Parathyroid adenoma (tissue), 2 donors: ENCODE data around the gene NPHP1.
"Not testable (repeated sequence)": the region's sequence is repeated elsewhere in the genome, so short reads cannot be mapped to it uniquely, and the experiment has no call there.

Experiments
- H2AFZ ChIP-seq: fragments of 300-600 bp; sonication (generic); one replicate; pipeline ENCODE4 v1.7.0; 2017; ENCODE audit warnings: antibody characterized with exemption, mild to moderate bottlenecking
- H3K27ac ChIP-seq: fragments of 300-600 bp; sonication (generic); one replicate; pipeline ENCODE4 v1.7.0; 2017
- H3K27me3 ChIP-seq: fragments of 300-600 bp; sonication (generic); one replicate; pipeline ENCODE4 v1.7.0; 2017; ENCODE audit warnings: low read length; ENCODE audit not compliant: control insufficient read depth, insufficient read depth
- H3K36me3 ChIP-seq: fragments of 300-600 bp; sonication (generic); one replicate; pipeline ENCODE4 v1.7.0; 2017; ENCODE audit warnings: low read length; ENCODE audit not compliant: control insufficient read depth, insufficient read depth
- H3K4me1 ChIP-seq: fragments of 300-600 bp; sonication (generic); one replicate; pipeline ENCODE4 v1.7.0; 2017; ENCODE audit warnings: control low read depth
- H3K4me2 ChIP-seq: fragments of 300-600 bp; sonication (generic); one replicate; pipeline ENCODE4 v1.7.0; 2017; ENCODE audit warnings: low read length
- H3K4me3 ChIP-seq: fragments of 300-600 bp; sonication (generic); one replicate; pipeline ENCODE4 v1.7.0; 2017; ENCODE audit warnings: low read depth, low read length
- H3K79me2 ChIP-seq: fragments of 300-600 bp; sonication (generic); one replicate; pipeline ENCODE4 v1.7.0; 2017; ENCODE audit warnings: control low read depth
- H3K9ac ChIP-seq: fragments of 300-600 bp; sonication (generic); one replicate; pipeline ENCODE4 v1.7.0; 2017; ENCODE audit warnings: mild to moderate bottlenecking
- H3K9me3 ChIP-seq: fragments of 300-600 bp; sonication (generic); one replicate; pipeline ENCODE4 v1.7.0; 2017; ENCODE audit warnings: low read length; ENCODE audit not compliant: control insufficient read depth
- CTCF ChIP-seq: fragments of 300-600 bp; sonication (generic); IDR thresholded peaks from one replicate; pipeline ENCODE4 v1.7.0; 2017; ENCODE audit warnings: antibody characterized with exemption, mild to moderate bottlenecking
- donor health status: primary hyperparathyroidism.

The NPHP1 gene

DNA sequence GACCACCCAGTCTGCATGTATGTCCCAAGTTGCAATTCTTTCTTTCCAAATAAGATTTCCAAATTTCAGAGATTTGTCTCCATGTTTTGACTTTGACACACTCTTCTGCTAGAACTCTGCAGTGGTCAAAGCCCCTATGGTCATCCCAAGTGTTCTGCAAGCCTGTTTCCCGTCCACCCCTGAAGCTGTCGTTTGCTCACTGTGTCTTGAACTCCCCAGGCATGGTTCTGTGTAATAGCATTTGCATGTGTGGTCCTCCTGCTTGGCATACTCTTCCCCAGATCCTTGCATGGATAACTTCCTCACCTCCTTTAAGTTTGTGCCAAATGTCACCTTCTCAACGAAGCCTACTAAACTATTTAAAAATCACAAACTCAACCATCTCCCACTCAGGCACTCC is 11.4 kb upstream of the NPHP1 start:
- Histone ChIP-seq H3K9me3 (no peaks in the 10 kb centered on the region), H3K9ac (no peak overlapping the region)
- TF ChIP-seq CTCF: no peak

GRCh38 chr2:110215566-110216158 is 10.8 kb upstream of the NPHP1 start:
- Histone ChIP-seq H2AFZ (no peak overlapping the region), H3K79me2 (no peaks in the 10 kb centered on the region), H3K4me2 (no peak overlapping the region), H3K4me3 (no peak overlapping the region), H3K36me3 (no peaks in the 10 kb centered on the region), H3K9me3 (no peaks in the 10 kb centered on the region), H3K27me3 (no peaks in the 10 kb centered on the region), H3K27ac (no peak overlapping the region), H3K9ac (no peak overlapping the region), H3K4me1 (no peaks in the 10 kb centered on the region)
- TF ChIP-seq CTCF: no peak

More for the DNA sequence above, 11.4 kb upstream of the NPHP1 start:
- H3K27me3 ChIP-seq: no peaks in the 10 kb centered on the region
- no peaks in the 10 kb centered on the region for H3K36me3 ChIP-seq
- H3K79me2 ChIP-seq: no peaks in the 10 kb centered on the region
- H2AFZ ChIP-seq: no peak overlapping the region
- no peak overlapping the region for H3K4me2 ChIP-seq
- no peak overlapping the region for H3K27ac ChIP-seq
- H3K4me3 ChIP-seq: no peak overlapping the region
- H3K4me1 ChIP-seq: no peaks in the 10 kb centered on the region

GRCh38 chr2:110215091-110215490 is 10.3 kb upstream of the NPHP1 start:
- Histone ChIP-seq H3K27me3 (no peaks in the 10 kb centered on the region), H3K9me3 (no peaks in the 10 kb centered on the region), H2AFZ (no peak overlapping the region), H3K4me2 (no peak overlapping the region), H3K27ac (no peak overlapping the region), H3K4me3 (no peak overlapping the region), H3K4me1 (no peaks in the 10 kb centered on the region), H3K9ac (no peak overlapping the region), H3K36me3 (no peaks in the 10 kb centered on the region), H3K79me2 (no peaks in the 10 kb centered on the region)
- TF ChIP-seq CTCF: no peak

GRCh38 chr2:110213522-110213921 is 8.7 kb upstream of the NPHP1 start:
- H3K4me3 ChIP-seq, H3K4me1 ChIP-seq, H2AFZ ChIP-seq, H3K27ac ChIP-seq, H3K9me3 ChIP-seq, H3K9ac ChIP-seq, H3K4me2 ChIP-seq, H3K36me3 ChIP-seq, H3K79me2 ChIP-seq, H3K27me3 ChIP-seq: not testable (repeated sequence)

DNA sequence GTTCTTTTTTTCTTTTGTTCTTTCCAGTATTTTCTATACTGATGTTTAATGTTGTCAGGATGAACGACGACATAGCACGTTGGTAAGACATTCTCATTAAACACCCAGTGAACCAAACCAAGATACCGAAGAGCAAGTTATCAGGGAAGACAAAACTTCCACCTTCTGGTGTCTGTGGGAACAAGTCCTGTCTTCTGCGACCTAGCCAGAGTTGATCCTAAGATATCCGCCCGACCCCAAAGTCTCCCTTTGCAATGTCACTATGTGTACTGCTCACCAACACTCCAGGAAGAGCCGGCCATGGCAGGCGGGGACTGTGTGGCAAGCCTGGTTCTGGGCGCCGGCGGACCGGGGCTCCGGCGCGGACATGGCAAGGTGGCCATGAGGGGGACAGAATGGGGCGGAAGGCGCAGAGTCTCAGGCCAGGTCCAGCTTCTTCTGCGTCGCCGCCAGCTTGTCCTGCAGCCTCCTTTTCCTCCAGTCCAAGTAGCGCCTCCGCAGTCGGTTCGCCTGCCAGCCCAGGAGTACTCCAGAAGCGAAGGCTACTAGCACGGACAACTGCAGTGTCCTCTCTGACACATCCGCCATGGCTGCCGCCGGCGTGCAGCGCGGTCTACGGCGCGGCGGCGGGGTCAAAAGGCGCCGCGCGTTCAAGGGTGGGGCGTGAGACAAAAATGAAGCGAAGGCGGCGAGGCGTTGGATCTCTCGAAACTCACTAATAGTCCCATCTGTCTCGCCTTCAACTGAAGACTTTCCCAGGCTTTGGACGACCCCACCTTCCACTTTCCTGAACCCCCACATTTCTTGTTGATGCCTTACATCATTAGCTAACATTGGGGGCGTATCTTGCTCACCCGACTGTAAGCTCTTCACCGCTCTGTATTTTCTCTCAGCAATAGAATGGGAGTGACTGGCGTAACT is 7.4 kb upstream of the NPHP1 start, which contains the start of gene MTLN:
TSS of gene MTLN (minus strand) at position 610 of the 921 bp plus-strand sequence. CDS start at position 588, 22 bp downstream.
- no peaks in the 10 kb centered on the region for H3K79me2 ChIP-seq

More for the DNA sequence above, 7.4 kb upstream of the NPHP1 start, which contains the start of gene MTLN:
- Histone ChIP-seq H3K36me3 (no peaks in the 10 kb centered on the region), H3K4me1 (no peaks in the 10 kb centered on the region), H3K27me3 (no peaks in the 10 kb centered on the region), H3K9ac (peak within 1 kb of the TSS; percentile 43), H3K27ac (peak within 1 kb of the TSS; percentile 75), H3K4me3 (peak within 1 kb of the TSS; percentile 63), H3K9me3 (no peaks in the 10 kb centered on the region), H3K4me2 (peak within 1 kb of the TSS; percentile 73), H2AFZ (peak within 1 kb of the TSS; percentile 89)
- TF ChIP-seq CTCF: no peak
